ENCODE measurements around the gene KIF6.

Gene KIF6

DNA sequence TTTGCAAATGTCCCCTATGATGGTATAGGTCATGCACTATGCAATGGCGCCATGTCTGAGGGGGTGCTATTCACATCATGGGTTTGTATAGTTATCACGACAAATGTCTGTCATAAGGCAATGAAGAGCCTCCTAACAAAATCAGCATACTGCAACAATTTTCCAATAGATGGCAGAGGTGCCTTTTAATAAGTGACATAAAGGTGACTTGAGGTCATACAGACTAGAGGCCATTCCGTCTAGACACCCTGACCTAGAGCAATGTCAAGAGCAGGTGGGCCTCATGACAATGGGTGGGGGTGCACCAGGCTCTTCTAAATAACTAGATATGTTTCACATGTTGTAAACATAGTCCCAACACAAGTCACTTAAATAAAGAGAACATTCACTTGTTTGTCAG lies 107.7 kb downstream of the KIF6 start:
- DNase-seq (ENCODE audit: extremely low spot score): no peak
- ChIA-PET CTCF (no interaction called here), POLR2A (no interaction called here)
- TF ChIP-seq ZNF384 (IDR thresholded peaks at IDR 0.05) (no peak), FOXK2 (IDR thresholded peaks at IDR 0.05) (no peak), SP1 (IDR thresholded peaks at IDR 0.05) (no peak), NFRKB (IDR thresholded peaks at IDR 0.05) (no peak), TARDBP (IDR thresholded peaks at IDR 0.05) (no peak), ARNT (IDR thresholded peaks at IDR 0.05) (no peak), FOXM1 (IDR thresholded peaks at IDR 0.05; ENCODE audit: borderline replicate concordance) (no peak), BHLHE40 (IDR thresholded peaks at IDR 0.05; ENCODE audit: borderline replicate concordance) (no peak), ELF4 (IDR thresholded peaks at IDR 0.05) (no peak), HDGF (IDR thresholded peaks at IDR 0.05; ENCODE audit: borderline replicate concordance) (no peak)
- TF ChIP-seq, protein P1, sequence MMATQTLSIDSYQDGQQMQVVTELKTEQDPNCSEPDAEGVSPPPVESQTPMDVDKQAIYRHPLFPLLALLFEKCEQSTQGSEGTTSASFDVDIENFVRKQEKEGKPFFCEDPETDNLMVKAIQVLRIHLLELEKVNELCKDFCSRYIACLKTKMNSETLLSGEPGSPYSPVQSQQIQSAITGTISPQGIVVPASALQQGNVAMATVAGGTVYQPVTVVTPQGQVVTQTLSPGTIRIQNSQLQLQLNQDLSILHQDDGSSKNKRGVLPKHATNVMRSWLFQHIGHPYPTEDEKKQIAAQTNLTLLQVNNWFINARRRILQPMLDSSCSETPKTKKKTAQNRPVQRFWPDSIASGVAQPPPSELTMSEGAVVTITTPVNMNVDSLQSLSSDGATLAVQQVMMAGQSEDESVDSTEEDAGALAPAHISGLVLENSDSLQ (IDR thresholded peaks at IDR 0.05): no peak

GRCh38 chr6:39617026-39617425 lies 108.2 kb downstream of the KIF6 start:
- ChIA-PET CTCF (no interaction called here), POLR2A (no interaction called here)
- DNase-seq (ENCODE audit: extremely low spot score): no peak
- TF ChIP-seq SP1 (IDR thresholded peaks at IDR 0.05) (no peak), LEF1 (IDR thresholded peaks at IDR 0.05; ENCODE audit: borderline replicate concordance) (no peak), HDGF (IDR thresholded peaks at IDR 0.05; ENCODE audit: borderline replicate concordance) (no peak), BHLHE40 (IDR thresholded peaks at IDR 0.05; ENCODE audit: borderline replicate concordance) (no peak)

DNA sequence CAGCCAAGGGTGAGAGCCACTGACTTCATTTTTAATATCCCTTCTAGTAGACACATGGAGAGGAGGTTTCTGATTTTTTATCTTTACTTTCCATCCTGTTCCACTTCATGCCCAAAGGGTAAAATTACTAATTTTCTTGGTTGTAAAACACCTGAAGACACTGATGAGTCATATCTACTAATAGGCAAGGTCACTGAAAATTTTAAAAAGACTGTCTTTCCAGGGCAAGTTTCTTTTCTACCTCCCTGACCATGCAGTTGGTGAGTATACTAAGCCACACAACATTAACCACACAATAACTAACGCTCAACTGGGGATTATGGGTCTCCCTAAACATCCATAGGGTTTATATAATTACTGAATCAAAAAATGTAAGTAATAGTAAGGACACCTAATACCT lies 109.6 kb downstream of the KIF6 start:
- POLR2A ChIA-PET: no interaction called here
- CTCF ChIA-PET: no interaction called here
- TF ChIP-seq FOXM1 (IDR thresholded peaks at IDR 0.05; ENCODE audit: borderline replicate concordance) (no peak), NFRKB (IDR thresholded peaks at IDR 0.05) (no peak), FOXK2 (IDR thresholded peaks at IDR 0.05) (no peak), LEF1 (IDR thresholded peaks at IDR 0.05; ENCODE audit: borderline replicate concordance) (no peak)
- no peak for DNase-seq (ENCODE audit: extremely low spot score)

DNA sequence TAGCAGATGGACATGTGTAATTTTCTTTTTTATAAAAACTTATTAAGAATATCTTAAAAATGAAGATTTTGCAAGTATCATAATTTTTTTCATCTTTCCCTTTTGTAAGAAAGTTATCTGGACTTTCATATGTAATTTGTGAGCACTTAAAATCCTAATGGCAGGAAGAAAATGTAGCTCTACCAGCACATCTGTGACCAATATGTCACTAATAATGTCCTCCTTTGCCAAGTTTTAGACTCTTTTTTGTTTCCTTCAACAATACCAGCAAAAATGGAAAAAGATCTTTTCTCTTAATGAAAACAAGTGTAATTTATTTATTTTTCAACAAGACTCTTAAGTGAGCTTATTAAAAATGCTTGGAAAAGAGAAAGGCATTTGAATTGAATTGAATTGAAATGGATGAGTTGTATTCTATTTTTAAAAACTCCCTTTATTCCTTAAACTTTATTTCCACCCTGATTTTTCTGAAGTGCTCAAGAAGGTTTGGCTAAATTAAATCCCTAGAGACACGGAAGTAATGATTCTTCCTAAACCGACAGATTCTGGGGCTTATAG lies 110.7 kb downstream of the KIF6 start:
- CTCF ChIA-PET: no interaction called here
- no peak for DNase-seq (ENCODE audit: extremely low spot score)
- POLR2A ChIA-PET: no interaction called here
- TF ChIP-seq TARDBP (IDR thresholded peaks at IDR 0.05) (no peak), ELF4 (IDR thresholded peaks at IDR 0.05) (no peak), NFRKB (IDR thresholded peaks at IDR 0.05) (no peak), SUZ12 (IDR thresholded peaks at IDR 0.05) (no peak), BHLHE40 (IDR thresholded peaks at IDR 0.05; ENCODE audit: borderline replicate concordance) (no peak), HDGF (IDR thresholded peaks at IDR 0.05; ENCODE audit: borderline replicate concordance) (no peak), FOXK2 (IDR thresholded peaks at IDR 0.05) (no peak), LEF1 (IDR thresholded peaks at IDR 0.05; ENCODE audit: borderline replicate concordance) (no peak), CTBP1 (IDR thresholded peaks at IDR 0.05; ENCODE audit: borderline replicate concordance) (no peak), ARNT (IDR thresholded peaks at IDR 0.05) (no peak)
- TF ChIP-seq, protein P1 (IDR thresholded peaks at IDR 0.05): no peak

DNA sequence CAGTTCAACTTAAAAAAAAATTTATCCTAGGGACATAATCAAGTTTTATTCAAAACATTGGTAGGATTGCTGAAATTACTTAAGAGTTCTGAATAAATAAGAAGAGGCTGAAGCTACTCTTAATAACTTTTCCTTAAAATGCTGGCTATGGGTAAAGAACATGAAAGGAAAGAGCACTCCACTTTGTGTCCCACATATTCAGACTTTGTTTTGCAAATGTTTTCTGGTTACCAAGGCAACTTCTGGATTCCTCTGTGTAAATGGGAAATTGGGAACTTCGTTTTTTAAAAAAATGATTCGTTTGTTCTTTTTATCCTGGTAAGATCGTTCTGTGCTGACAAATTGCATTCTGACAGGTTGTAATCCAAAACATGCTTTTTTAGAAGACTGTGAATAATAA lies 115.0 kb downstream of the KIF6 start:
- TF ChIP-seq HDGF (IDR thresholded peaks at IDR 0.05; ENCODE audit: borderline replicate concordance): no peak
- no peak for TF ChIP-seq FOXK2 (IDR thresholded peaks at IDR 0.05)
- no peak for TF ChIP-seq L3MBTL2 (conservative IDR thresholded peaks at IDR 0.05)
- ChIA-PET POLR2A (no interaction called here), CTCF (no interaction called here)
- no peak for DNase-seq (ENCODE audit: extremely low spot score)

- no peak for DNase-seq (ENCODE audit: extremely low spot score)
- ChIA-PET POLR2A (no interaction called here), CTCF (no interaction called here)
- TF ChIP-seq LEF1 (IDR thresholded peaks at IDR 0.05; ENCODE audit: borderline replicate concordance) (no peak), TARDBP (IDR thresholded peaks at IDR 0.05) (no peak), CTBP1 (IDR thresholded peaks at IDR 0.05; ENCODE audit: borderline replicate concordance) (no peak), ZNF384 (IDR thresholded peaks at IDR 0.05) (no peak), L3MBTL2 (conservative IDR thresholded peaks at IDR 0.05) (no peak), BHLHE40 (IDR thresholded peaks at IDR 0.05; ENCODE audit: borderline replicate concordance) (no peak), NFRKB (IDR thresholded peaks at IDR 0.05) (no peak)
- TF ChIP-seq, protein P1 (IDR thresholded peaks at IDR 0.05): no peak
Observed at GRCh38 chr6:39608652-39609345, 116.4 kb downstream of the KIF6 start.
